SK-N-MC (cell line): ENCODE data around the gene INPP5B.

Experiments
- EZH2 ChIP-seq: fragments of 200-600 bp; sonication (generic); IDR thresholded peaks from one replicate; pipeline ENCODE4 v1.6.1; 2017; ENCODE audit warnings: antibody characterized with exemption
- FOXP2 ChIP-seq: optimal IDR thresholded peaks from 2 replicates; pipeline ENCODE3; 2011; ENCODE audit warnings: mild to moderate bottlenecking, moderate library complexity; ENCODE audit not compliant: insufficient read depth; ENCODE audit errors: extremely low read length, control extremely low read depth
- POLR2AphosphoS5 ChIP-seq: IDR thresholded peaks from 2 replicates; pipeline ENCODE4 v1.6.1; 2012; ENCODE audit warnings: mild to moderate bottlenecking, low read depth, low read length, borderline replicate concordance

- TF ChIP-seq EZH2, result no peak
- no peak for TF ChIP-seq POLR2AphosphoS5
- TF ChIP-seq FOXP2, result no peak
Measured at GRCh38 chr1:37901191-37901892, 45.5 kb downstream of the INPP5B start.
